H1 (cell line): ENCODE data around the gene TMEM117. TPM values are rescaled to one million over a fixed set of nuclear protein-coding genes. Genes with fewer than 3 reads are reported as not detected.

Experiments
- KDM5A ChIP-seq: fragments of 200-600 bp; IDR thresholded peaks from 2 replicates; pipeline ENCODE4 v1.7.1; 2012; ENCODE audit warnings: mild to moderate bottlenecking, low read length, inconsistent platforms, mixed read lengths
- RBBP5 ChIP-seq: IDR thresholded peaks from 2 replicates; pipeline ENCODE4 v1.7.1; 2012; ENCODE audit warnings: low read depth, mild to moderate bottlenecking, inconsistent platforms, low read length, moderate library complexity, borderline replicate concordance
- SP2 ChIP-seq: IDR thresholded peaks from 2 replicates; pipeline ENCODE4 v1.6.1; 2012; ENCODE audit warnings: mild to moderate bottlenecking, low read length, inconsistent platforms
- polyA plus RNA-seq, 7 experiments: library from polyadenylated mRNA; depleted of rRNA in 3 of 7; stranded (reverse) in 5 of 7; unstranded in 2 of 7; fragments of >200 nt in 5 of 7; fragments of 200-250 nt in 2 of 7; gene quantifications; 1 replicate in 5 of 7; 2 replicates in 1 of 7; 4 replicates in 1 of 7; pipeline versions ENCODE4 v1.2.1 to v1.2.3, GENCODE V29; 2011 to 2013; ENCODE audit warnings: missing spikeins in 2 of 7, mixed read lengths in 2 of 7
- total RNA-seq: library from RNA; stranded (reverse); fragmentation: NEBNext Ultra II Directional; extraction: Animal tissue kit (Norgen Biotek cat#: 25700); gene quantifications from 2 replicates; pipeline ENCODE4 v1.2.1, GENCODE V29; 2021
- TF ChIP-seq, protein P1 (sequence below): fragments of 300-600 bp; sonication (generic); IDR thresholded peaks from 2 replicates; pipeline ENCODE4 v1.7.1; 2012; ENCODE audit warnings: low read length, moderate library complexity, mild to moderate bottlenecking, inconsistent platforms; ENCODE audit not compliant: insufficient replicate concordance

The TMEM117 gene
- total and polyA plus RNA-seq, 2 of the 8 experiments (the other 6 are each of a cell fraction or from before 2014, with no cell fraction given), result 0.80 to 1.4 TPM

DNA sequence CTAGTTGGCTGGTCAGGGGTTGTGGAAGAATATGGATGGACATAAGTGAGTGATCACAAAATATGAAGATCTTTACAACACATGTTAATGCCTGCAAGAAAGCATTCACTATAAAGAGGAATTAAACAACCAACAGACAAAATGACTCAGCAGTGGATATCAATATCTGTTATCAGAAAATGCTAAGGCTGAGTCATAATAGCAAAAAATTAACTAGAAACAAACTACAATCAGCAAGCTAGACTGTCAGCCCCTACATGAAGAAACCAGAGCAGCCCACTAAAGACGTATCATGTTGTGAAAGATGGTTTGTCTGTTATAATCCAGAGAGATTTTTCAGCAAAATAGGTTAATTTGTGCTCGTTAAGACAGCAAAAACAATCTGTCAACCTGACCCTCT, 567.3 kb downstream of the TMEM117 start (continued):
- TF ChIP-seq, protein P1, sequence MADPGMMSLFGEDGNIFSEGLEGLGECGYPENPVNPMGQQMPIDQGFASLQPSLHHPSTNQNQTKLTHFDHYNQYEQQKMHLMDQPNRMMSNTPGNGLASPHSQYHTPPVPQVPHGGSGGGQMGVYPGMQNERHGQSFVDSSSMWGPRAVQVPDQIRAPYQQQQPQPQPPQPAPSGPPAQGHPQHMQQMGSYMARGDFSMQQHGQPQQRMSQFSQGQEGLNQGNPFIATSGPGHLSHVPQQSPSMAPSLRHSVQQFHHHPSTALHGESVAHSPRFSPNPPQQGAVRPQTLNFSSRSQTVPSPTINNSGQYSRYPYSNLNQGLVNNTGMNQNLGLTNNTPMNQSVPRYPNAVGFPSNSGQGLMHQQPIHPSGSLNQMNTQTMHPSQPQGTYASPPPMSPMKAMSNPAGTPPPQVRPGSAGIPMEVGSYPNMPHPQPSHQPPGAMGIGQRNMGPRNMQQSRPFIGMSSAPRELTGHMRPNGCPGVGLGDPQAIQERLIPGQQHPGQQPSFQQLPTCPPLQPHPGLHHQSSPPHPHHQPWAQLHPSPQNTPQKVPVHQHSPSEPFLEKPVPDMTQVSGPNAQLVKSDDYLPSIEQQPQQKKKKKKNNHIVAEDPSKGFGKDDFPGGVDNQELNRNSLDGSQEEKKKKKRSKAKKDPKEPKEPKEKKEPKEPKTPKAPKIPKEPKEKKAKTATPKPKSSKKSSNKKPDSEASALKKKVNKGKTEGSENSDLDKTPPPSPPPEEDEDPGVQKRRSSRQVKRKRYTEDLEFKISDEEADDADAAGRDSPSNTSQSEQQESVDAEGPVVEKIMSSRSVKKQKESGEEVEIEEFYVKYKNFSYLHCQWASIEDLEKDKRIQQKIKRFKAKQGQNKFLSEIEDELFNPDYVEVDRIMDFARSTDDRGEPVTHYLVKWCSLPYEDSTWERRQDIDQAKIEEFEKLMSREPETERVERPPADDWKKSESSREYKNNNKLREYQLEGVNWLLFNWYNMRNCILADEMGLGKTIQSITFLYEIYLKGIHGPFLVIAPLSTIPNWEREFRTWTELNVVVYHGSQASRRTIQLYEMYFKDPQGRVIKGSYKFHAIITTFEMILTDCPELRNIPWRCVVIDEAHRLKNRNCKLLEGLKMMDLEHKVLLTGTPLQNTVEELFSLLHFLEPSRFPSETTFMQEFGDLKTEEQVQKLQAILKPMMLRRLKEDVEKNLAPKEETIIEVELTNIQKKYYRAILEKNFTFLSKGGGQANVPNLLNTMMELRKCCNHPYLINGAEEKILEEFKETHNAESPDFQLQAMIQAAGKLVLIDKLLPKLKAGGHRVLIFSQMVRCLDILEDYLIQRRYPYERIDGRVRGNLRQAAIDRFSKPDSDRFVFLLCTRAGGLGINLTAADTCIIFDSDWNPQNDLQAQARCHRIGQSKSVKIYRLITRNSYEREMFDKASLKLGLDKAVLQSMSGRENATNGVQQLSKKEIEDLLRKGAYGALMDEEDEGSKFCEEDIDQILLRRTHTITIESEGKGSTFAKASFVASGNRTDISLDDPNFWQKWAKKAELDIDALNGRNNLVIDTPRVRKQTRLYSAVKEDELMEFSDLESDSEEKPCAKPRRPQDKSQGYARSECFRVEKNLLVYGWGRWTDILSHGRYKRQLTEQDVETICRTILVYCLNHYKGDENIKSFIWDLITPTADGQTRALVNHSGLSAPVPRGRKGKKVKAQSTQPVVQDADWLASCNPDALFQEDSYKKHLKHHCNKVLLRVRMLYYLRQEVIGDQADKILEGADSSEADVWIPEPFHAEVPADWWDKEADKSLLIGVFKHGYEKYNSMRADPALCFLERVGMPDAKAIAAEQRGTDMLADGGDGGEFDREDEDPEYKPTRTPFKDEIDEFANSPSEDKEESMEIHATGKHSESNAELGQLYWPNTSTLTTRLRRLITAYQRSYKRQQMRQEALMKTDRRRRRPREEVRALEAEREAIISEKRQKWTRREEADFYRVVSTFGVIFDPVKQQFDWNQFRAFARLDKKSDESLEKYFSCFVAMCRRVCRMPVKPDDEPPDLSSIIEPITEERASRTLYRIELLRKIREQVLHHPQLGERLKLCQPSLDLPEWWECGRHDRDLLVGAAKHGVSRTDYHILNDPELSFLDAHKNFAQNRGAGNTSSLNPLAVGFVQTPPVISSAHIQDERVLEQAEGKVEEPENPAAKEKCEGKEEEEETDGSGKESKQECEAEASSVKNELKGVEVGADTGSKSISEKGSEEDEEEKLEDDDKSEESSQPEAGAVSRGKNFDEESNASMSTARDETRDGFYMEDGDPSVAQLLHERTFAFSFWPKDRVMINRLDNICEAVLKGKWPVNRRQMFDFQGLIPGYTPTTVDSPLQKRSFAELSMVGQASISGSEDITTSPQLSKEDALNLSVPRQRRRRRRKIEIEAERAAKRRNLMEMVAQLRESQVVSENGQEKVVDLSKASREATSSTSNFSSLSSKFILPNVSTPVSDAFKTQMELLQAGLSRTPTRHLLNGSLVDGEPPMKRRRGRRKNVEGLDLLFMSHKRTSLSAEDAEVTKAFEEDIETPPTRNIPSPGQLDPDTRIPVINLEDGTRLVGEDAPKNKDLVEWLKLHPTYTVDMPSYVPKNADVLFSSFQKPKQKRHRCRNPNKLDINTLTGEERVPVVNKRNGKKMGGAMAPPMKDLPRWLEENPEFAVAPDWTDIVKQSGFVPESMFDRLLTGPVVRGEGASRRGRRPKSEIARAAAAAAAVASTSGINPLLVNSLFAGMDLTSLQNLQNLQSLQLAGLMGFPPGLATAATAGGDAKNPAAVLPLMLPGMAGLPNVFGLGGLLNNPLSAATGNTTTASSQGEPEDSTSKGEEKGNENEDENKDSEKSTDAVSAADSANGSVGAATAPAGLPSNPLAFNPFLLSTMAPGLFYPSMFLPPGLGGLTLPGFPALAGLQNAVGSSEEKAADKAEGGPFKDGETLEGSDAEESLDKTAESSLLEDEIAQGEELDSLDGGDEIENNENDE, result no peak
- no peak for TF ChIP-seq SP2
- no peak for TF ChIP-seq RBBP5
- TF ChIP-seq KDM5A, result no peak
